ENCODE results near the gene TMEM106B.

DNA sequence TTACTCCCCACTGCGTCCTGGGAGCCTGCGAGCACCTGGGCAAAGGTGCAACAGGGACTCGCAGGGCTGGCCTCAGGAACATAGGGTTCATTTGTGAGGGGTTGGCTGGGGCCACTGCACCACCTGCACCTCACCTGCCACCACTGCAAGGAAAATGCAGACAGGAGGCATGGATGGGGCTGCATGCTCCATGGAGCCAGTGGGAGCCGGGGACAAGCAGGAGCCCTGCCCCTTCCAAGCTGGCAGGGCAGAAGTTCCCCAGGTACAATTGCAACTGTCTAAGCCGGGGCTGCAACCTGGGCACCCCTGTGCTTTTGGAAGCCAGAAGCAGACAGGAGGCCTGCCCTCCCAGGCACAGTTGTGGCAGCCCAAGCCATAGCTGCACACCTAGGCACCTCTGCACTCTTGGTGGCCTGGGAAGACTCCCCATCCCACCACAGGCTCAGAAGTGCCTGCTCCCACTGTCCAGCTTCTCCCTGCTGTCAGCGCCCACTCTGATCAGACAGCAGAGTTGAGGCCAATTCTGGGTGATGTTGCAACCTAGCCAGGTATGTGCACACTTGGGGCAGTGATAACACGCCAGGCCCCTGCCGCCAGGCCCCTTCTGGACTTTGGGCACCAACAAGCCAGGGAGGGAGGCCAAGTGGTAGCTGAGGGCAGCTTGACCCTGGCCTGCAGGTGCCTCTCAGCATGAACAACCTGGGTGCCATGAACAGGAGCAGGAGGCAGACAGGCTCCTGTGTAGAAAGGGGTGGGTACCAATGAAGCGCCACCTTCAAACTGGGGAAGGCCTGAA lies 58.2 kb downstream of the TMEM106B start:
- TF ChIP-seq ZNF274 (IDR thresholded peaks at IDR 0.05; ENCODE audit: low read length) (no peak), ZNF274 (tag by site-specific recombination; IDR thresholded peaks at IDR 0.05; ENCODE audit: borderline replicate concordance) (no peak), REPIN1 (tag by site-specific recombination; IDR thresholded peaks at IDR 0.05; ENCODE audit: low read depth) (no peak), ZNF785 (tag by site-specific recombination; IDR thresholded peaks at IDR 0.05) (no peak), ZNF623 (tag by site-specific recombination; IDR thresholded peaks at IDR 0.05) (no peak), ZNF184 (tag by site-specific recombination; IDR thresholded peaks at IDR 0.05) (no peak), SP2 (tag by site-specific recombination; IDR thresholded peaks at IDR 0.05) (no peak), HOXA7 (CRISPR knock-in tag; IDR thresholded peaks at IDR 0.05; ENCODE audit: borderline replicate concordance) (no peak), TCF7L2 (IDR thresholded peaks at IDR 0.05; ENCODE audit: borderline replicate concordance, low read depth, low read length) (no peak), PBX3 (CRISPR knock-in tag; IDR thresholded peaks at IDR 0.05) (no peak)
- TF ChIP-seq, protein P1, sequence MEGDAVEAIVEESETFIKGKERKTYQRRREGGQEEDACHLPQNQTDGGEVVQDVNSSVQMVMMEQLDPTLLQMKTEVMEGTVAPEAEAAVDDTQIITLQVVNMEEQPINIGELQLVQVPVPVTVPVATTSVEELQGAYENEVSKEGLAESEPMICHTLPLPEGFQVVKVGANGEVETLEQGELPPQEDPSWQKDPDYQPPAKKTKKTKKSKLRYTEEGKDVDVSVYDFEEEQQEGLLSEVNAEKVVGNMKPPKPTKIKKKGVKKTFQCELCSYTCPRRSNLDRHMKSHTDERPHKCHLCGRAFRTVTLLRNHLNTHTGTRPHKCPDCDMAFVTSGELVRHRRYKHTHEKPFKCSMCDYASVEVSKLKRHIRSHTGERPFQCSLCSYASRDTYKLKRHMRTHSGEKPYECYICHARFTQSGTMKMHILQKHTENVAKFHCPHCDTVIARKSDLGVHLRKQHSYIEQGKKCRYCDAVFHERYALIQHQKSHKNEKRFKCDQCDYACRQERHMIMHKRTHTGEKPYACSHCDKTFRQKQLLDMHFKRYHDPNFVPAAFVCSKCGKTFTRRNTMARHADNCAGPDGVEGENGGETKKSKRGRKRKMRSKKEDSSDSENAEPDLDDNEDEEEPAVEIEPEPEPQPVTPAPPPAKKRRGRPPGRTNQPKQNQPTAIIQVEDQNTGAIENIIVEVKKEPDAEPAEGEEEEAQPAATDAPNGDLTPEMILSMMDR (tag by site-specific recombination; IDR thresholded peaks at IDR 0.05), result no peak
- TF ChIP-seq, protein P2, sequence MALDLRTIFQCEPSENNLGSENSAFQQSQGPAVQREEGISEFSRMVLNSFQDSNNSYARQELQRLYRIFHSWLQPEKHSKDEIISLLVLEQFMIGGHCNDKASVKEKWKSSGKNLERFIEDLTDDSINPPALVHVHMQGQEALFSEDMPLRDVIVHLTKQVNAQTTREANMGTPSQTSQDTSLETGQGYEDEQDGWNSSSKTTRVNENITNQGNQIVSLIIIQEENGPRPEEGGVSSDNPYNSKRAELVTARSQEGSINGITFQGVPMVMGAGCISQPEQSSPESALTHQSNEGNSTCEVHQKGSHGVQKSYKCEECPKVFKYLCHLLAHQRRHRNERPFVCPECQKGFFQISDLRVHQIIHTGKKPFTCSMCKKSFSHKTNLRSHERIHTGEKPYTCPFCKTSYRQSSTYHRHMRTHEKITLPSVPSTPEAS (tag by site-specific recombination; IDR thresholded peaks at IDR 0.05), result no peak
